ENCODE data around the gene ALPK1. TPM values are rescaled to one million over a fixed set of nuclear protein-coding genes. Genes with fewer than 3 reads are reported as not detected.

The ALPK1 gene
- total and polyA plus RNA-seq, 4 experiments from 2014 or later = 3.9 to 18.6 (median 10.2) TPM

DNA sequence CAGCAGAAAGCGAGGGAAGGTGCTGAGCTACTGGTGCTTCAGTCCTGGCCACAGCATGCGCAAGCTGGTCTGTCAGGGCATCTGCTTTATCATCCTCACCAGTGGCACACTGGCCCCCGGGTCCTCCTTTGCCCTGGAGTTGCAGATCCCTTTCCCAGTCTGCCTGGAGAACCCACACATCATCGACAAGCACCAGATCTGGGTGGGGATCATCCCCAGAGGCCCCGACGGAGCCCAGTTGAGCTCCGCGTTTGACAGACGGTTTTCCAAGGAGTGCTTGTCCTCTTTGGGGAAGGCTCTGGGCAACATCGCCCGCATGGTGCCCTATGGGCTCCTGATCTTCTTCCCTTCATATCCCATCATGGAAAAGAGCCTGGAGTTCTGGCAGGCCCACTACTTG, 60.3 kb downstream of the ALPK1 start:
- Mint-ChIP-seq H3K27ac (no peak overlapping the region), H3K4me1 (no peaks in the 10 kb centered on the region), H3K27me3 (peaks cover 0 to 2% of the 10 kb centered on the region in 2 donors), H3K9me3 (peaks cover 2 to 13% (median 9%) of the 10 kb centered on the region in 8 donors), H3K4me3 (no peak overlapping the region), H3K36me3 (peaks cover 13 to 33% of the 10 kb centered on the region in 2 donors)
- ChIA-PET CTCF (ENCODE audit: partially characterized antibody) (no interaction called here), POLR2A (ENCODE audit: partially characterized antibody) (no interaction called here)
- intact Hi-C loops (cut with micrococcal nuclease) = no loop called here
- H3K4me1 ChIP-seq (ENCODE audit: insufficient read depth, low read length) = no peaks in the 10 kb centered on the region
- H3K27me3 ChIP-seq (ENCODE audit: insufficient read depth, low read length) = no peaks in the 10 kb centered on the region
- peaks cover 0 to under 1% of the 10 kb centered on the region in 2 donors for H3K9me3 ChIP-seq (ENCODE audit: control insufficient read depth in 1 of 2, low read length in 2 of 2)
- no peak overlapping the region for H3K4me3 ChIP-seq (ENCODE audit: low read length in 2 of 2)
- no peaks in the 10 kb centered on the region for H3K36me3 ChIP-seq (ENCODE audit: insufficient read depth, low read length)
- DNase-seq = no peak
- H3K27ac ChIP-seq (ENCODE audit: low read depth, low read length) = no peak overlapping the region

GRCh38 chr4:112357897-112358296, 60.7 kb downstream of the ALPK1 start:
- peaks cover 0 to 2% of the 10 kb centered on the region in 2 donors for H3K27me3 Mint-ChIP-seq
- CTCF ChIA-PET (ENCODE audit: partially characterized antibody) = no interaction called here
- Histone ChIP-seq H3K4me1 (ENCODE audit: insufficient read depth, low read length) (no peaks in the 10 kb centered on the region), H3K36me3 (ENCODE audit: insufficient read depth, low read length) (no peaks in the 10 kb centered on the region), H3K27ac (ENCODE audit: low read depth, low read length) (no peak overlapping the region), H3K27me3 (ENCODE audit: insufficient read depth, low read length) (no peaks in the 10 kb centered on the region), H3K4me3 (ENCODE audit: low read length in 2 of 2) (no peak overlapping the region), H3K9me3 (ENCODE audit: control insufficient read depth in 1 of 2, low read length in 2 of 2) (peaks cover 0 to 5% of the 10 kb centered on the region in 2 donors)
- H3K36me3 Mint-ChIP-seq = peaks cover 14 to 33% of the 10 kb centered on the region in 2 donors
- peaks cover 2 to 16% (median 13%) of the 10 kb centered on the region in 8 donors for H3K9me3 Mint-ChIP-seq
- POLR2A ChIA-PET (ENCODE audit: partially characterized antibody) = no interaction called here
- no peak overlapping the region for H3K4me3 Mint-ChIP-seq
- no peak overlapping the region for H3K27ac Mint-ChIP-seq
- H3K4me1 Mint-ChIP-seq = no peaks in the 10 kb centered on the region
- intact Hi-C loops (cut with micrococcal nuclease) = no loop called here
- no peak for DNase-seq

DNA sequence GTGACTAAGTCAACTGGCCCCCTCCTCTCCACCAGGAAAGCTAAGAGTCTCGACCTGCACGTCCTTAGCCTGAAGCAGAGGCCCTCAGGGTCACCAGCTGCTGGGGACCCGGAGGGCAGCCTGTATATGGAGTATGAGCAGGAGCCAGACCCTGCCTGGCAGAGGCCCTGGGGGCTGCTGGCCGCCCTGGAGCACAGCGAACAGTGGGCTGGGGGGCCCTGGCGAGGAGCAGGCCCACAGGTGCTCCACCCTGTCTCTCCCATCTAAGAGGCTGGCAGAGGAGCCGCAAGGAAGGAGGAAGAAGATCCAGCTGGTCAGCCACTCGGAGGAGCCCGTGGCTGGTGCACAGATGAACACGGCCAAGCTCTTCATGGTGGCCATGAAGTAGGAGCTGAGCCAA, 61.2 kb downstream of the ALPK1 start:
- no peak for DNase-seq
- Histone ChIP-seq H3K4me3 (ENCODE audit: low read length in 2 of 2) (no peak overlapping the region), H3K9me3 (ENCODE audit: control insufficient read depth in 1 of 2, low read length in 2 of 2) (peaks cover 0 to 5% of the 10 kb centered on the region in 2 donors), H3K27ac (ENCODE audit: low read depth, low read length) (no peak overlapping the region), H3K4me1 (ENCODE audit: insufficient read depth, low read length) (no peaks in the 10 kb centered on the region), H3K36me3 (ENCODE audit: insufficient read depth, low read length) (no peaks in the 10 kb centered on the region), H3K27me3 (ENCODE audit: insufficient read depth, low read length) (no peaks in the 10 kb centered on the region)
- ChIA-PET POLR2A (ENCODE audit: partially characterized antibody) (no interaction called here), CTCF (ENCODE audit: partially characterized antibody) (no interaction called here)
- Mint-ChIP-seq H3K27ac (no peak overlapping the region), H3K36me3 (peaks cover 16 to 33% of the 10 kb centered on the region in 2 donors), H3K9me3 (peaks cover 2 to 21% (median 17%) of the 10 kb centered on the region in 8 donors), H3K4me1 (no peaks in the 10 kb centered on the region), H3K4me3 (no peak overlapping the region), H3K27me3 (peaks cover 0 to 2% of the 10 kb centered on the region in 2 donors)
- intact Hi-C loops (cut with micrococcal nuclease) = no loop called here

- intact Hi-C loops (cut with micrococcal nuclease) = no loop called here
- DNase-seq = no peak
- Histone ChIP-seq H3K36me3 (ENCODE audit: insufficient read depth, low read length) (no peaks in the 10 kb centered on the region), H3K4me1 (ENCODE audit: insufficient read depth, low read length) (no peaks in the 10 kb centered on the region), H3K4me3 (ENCODE audit: low read length in 2 of 2) (no peak overlapping the region), H3K9me3 (ENCODE audit: control insufficient read depth in 1 of 2, low read length in 2 of 2) (peaks cover 0 to 5% of the 10 kb centered on the region in 2 donors), H3K27me3 (ENCODE audit: insufficient read depth, low read length) (no peaks in the 10 kb centered on the region), H3K27ac (ENCODE audit: low read depth, low read length) (no peak overlapping the region)
- Mint-ChIP-seq H3K36me3 (peaks cover 16 to 33% of the 10 kb centered on the region in 2 donors), H3K27ac (no peak overlapping the region), H3K4me1 (no peaks in the 10 kb centered on the region), H3K4me3 (no peak overlapping the region), H3K27me3 (peaks cover 0 to 3% of the 10 kb centered on the region in 2 donors), H3K9me3 (peaks cover 2 to 28% (median 22%) of the 10 kb centered on the region in 8 donors)
- ChIA-PET POLR2A (ENCODE audit: partially characterized antibody) (no interaction called here), CTCF (ENCODE audit: partially characterized antibody) (no interaction called here)
Observed at GRCh38 chr4:112358952-112359749, 62.0 kb downstream of the ALPK1 start.

GRCh38 chr4:112361181-112361791, 64.1 kb downstream of the ALPK1 start:
- Mint-ChIP-seq H3K4me3 (no peak overlapping the region), H3K9me3 (peaks cover 2 to 42% (median 30%) of the 10 kb centered on the region in 8 donors), H3K4me1 (no peaks in the 10 kb centered on the region), H3K36me3 (peaks cover 18 to 26% of the 10 kb centered on the region in 2 donors), H3K27me3 (peaks cover 0 to 3% of the 10 kb centered on the region in 2 donors), H3K27ac (no peak overlapping the region)
- Histone ChIP-seq H3K4me1 (ENCODE audit: insufficient read depth, low read length) (no peaks in the 10 kb centered on the region), H3K36me3 (ENCODE audit: insufficient read depth, low read length) (no peaks in the 10 kb centered on the region), H3K27me3 (ENCODE audit: insufficient read depth, low read length) (no peaks in the 10 kb centered on the region), H3K9me3 (ENCODE audit: control insufficient read depth in 1 of 2, low read length in 2 of 2) (peaks cover 0 to 5% of the 10 kb centered on the region in 2 donors), H3K27ac (ENCODE audit: low read depth, low read length) (no peak overlapping the region), H3K4me3 (ENCODE audit: low read length in 2 of 2) (no peak overlapping the region)
- no peak for DNase-seq
- CTCF ChIA-PET (ENCODE audit: partially characterized antibody) = no interaction called here
- intact Hi-C loops (cut with micrococcal nuclease) = no loop called here
- POLR2A ChIA-PET (ENCODE audit: partially characterized antibody) = no interaction called here

- Histone ChIP-seq H3K4me3 (ENCODE audit: low read length in 2 of 2) (no peak overlapping the region), H3K27ac (ENCODE audit: low read depth, low read length) (no peak overlapping the region), H3K4me1 (ENCODE audit: insufficient read depth, low read length) (no peaks in the 10 kb centered on the region), H3K36me3 (ENCODE audit: insufficient read depth, low read length) (no peaks in the 10 kb centered on the region), H3K9me3 (ENCODE audit: control insufficient read depth in 1 of 2, low read length in 2 of 2) (no peaks in the 10 kb centered on the region), H3K27me3 (ENCODE audit: insufficient read depth, low read length) (no peaks in the 10 kb centered on the region)
- H3K4me1 Mint-ChIP-seq = no peaks in the 10 kb centered on the region
- H3K27ac Mint-ChIP-seq = no peak overlapping the region
- H3K27me3 Mint-ChIP-seq = no peaks in the 10 kb centered on the region
- ChIA-PET POLR2A (ENCODE audit: partially characterized antibody) (no interaction called here), CTCF (ENCODE audit: partially characterized antibody) (no interaction called here)
- intact Hi-C loops (cut with micrococcal nuclease) = no loop called here
- H3K4me3 Mint-ChIP-seq = no peak overlapping the region
- peaks cover 1 to 16% of the 10 kb centered on the region in 2 donors for H3K36me3 Mint-ChIP-seq
- DNase-seq = no peak
- peaks cover 0 to 18% (median 5%) of the 10 kb centered on the region in 8 donors for H3K9me3 Mint-ChIP-seq
Observed at GRCh38 chr4:112370466-112370865, 73.3 kb downstream of the ALPK1 start.

GRCh38 chr4:112371361-112371760, 74.2 kb downstream of the ALPK1 start:
- H3K4me1 Mint-ChIP-seq = no peaks in the 10 kb centered on the region
- H3K36me3 Mint-ChIP-seq = peaks cover 1 to 12% of the 10 kb centered on the region in 2 donors
- H3K4me3 ChIP-seq (ENCODE audit: low read length in 2 of 2) = no peak overlapping the region
- no peak overlapping the region for H3K27ac ChIP-seq (ENCODE audit: low read depth, low read length)
- H3K36me3 ChIP-seq (ENCODE audit: insufficient read depth, low read length) = no peaks in the 10 kb centered on the region
- H3K27ac Mint-ChIP-seq = no peak overlapping the region
- intact Hi-C loops (cut with micrococcal nuclease) = no loop called here
- DNase-seq = no peak
- H3K4me3 Mint-ChIP-seq = no peak overlapping the region
- H3K27me3 ChIP-seq (ENCODE audit: insufficient read depth, low read length) = no peaks in the 10 kb centered on the region
- peaks cover 0 to 9% (median 2%) of the 10 kb centered on the region in 8 donors for H3K9me3 Mint-ChIP-seq
- H3K4me1 ChIP-seq (ENCODE audit: insufficient read depth, low read length) = no peaks in the 10 kb centered on the region
- ChIA-PET POLR2A (ENCODE audit: partially characterized antibody) (no interaction called here), CTCF (ENCODE audit: partially characterized antibody) (no interaction called here)
- no peaks in the 10 kb centered on the region for H3K27me3 Mint-ChIP-seq
- no peaks in the 10 kb centered on the region for H3K9me3 ChIP-seq (ENCODE audit: control insufficient read depth in 1 of 2, low read length in 2 of 2)
